Activated T-cell treated with anti-CD3 and anti-CD28 coated beads, Interleukin-2, amount 50 U/mL, for 4 hours (primary cell): ENCODE measurements around the gene MID2. TPM values are rescaled to one million over a fixed set of nuclear protein-coding genes. Genes with fewer than 3 reads are reported as not detected.

Experiments
- ATAC-seq, 2 donors: fragments of 200-7000 bp; cut with Tn5 transposase; one replicate each; pipeline ENCODE4 v1.10.0; 2021
- DNase-seq: peaks from one replicate; pipeline ENCODE4 v3.0.0-alpha.2; 2020
- H3K27me3 Mint-ChIP-seq: one replicate; pipeline ENCODE4 v1.8.0; 2021; ENCODE audit warnings: low read depth, mixed read lengths
- H3K36me3 Mint-ChIP-seq: one replicate; pipeline ENCODE4 v1.8.0; 2022; ENCODE audit warnings: mixed read lengths; ENCODE audit not compliant: insufficient read depth
- H3K4me1 Mint-ChIP-seq: one replicate; pipeline ENCODE4 v1.8.0; 2021; ENCODE audit warnings: low read depth, mixed read lengths
- H3K4me3 Mint-ChIP-seq: one replicate; pipeline ENCODE4 v1.8.0; 2021; ENCODE audit warnings: mild to moderate bottlenecking, moderate library complexity, mixed read lengths
- H3K9me3 Mint-ChIP-seq: one replicate; pipeline ENCODE4 v1.8.0; 2021; ENCODE audit warnings: mixed read lengths
- total RNA-seq, 3 donors: library from RNA; stranded (reverse); gene quantifications; one replicate each; pipeline ENCODE4 v1.2.1, GENCODE V29; 2021

MID2 gene
- total RNA-seq, 3 donors from 2014 or later = 10.8 to 16.4 (median 14.3) TPM

GRCh38 chrX:107827030-107827831 lies 1.6 kb downstream of the MID2 start:
- Mint-ChIP-seq H3K4me3 (peak overlapping the region; percentile 85), H3K36me3 (no peaks in the 10 kb centered on the region), H3K4me1 (peaks cover 41% of the 10 kb centered on the region), H3K27me3 (peaks cover 4% of the 10 kb centered on the region), H3K9me3 (no peaks in the 10 kb centered on the region)
- ATAC-seq (no peak), DNase-seq (no peak)

GRCh38 chrX:107827852-107828251 lies 2.2 kb downstream of the MID2 start:
- Mint-ChIP-seq H3K27me3 (peaks cover 4% of the 10 kb centered on the region), H3K9me3 (no peaks in the 10 kb centered on the region), H3K36me3 (no peaks in the 10 kb centered on the region), H3K4me1 (peaks cover 41% of the 10 kb centered on the region), H3K4me3 (peak overlapping the region; percentile 85)
- ATAC-seq = peak in 1 of 2 donors; percentile 26
- DNase-seq = no peak

- peaks cover 4% of the 10 kb centered on the region for H3K27me3 Mint-ChIP-seq
- no peaks in the 10 kb centered on the region for H3K9me3 Mint-ChIP-seq
- DNase-seq (no peak), ATAC-seq (no peak)
- no peaks in the 10 kb centered on the region for H3K36me3 Mint-ChIP-seq
- H3K4me3 Mint-ChIP-seq = no peak overlapping the region
- H3K4me1 Mint-ChIP-seq = peaks cover 28% of the 10 kb centered on the region
Measured at GRCh38 chrX:107829878-107830277, 4.2 kb downstream of the MID2 start.

GRCh38 chrX:107831071-107831730 lies 5.5 kb downstream of the MID2 start:
- no peak overlapping the region for H3K4me3 Mint-ChIP-seq
- DNase-seq = no peak
- no peak for ATAC-seq
- H3K9me3 Mint-ChIP-seq = no peaks in the 10 kb centered on the region
- peaks cover 22% of the 10 kb centered on the region for H3K4me1 Mint-ChIP-seq
- peaks cover 4% of the 10 kb centered on the region for H3K27me3 Mint-ChIP-seq
- no peaks in the 10 kb centered on the region for H3K36me3 Mint-ChIP-seq

- Mint-ChIP-seq H3K4me3 (no peak overlapping the region), H3K4me1 (peaks cover 17% of the 10 kb centered on the region), H3K36me3 (no peaks in the 10 kb centered on the region), H3K9me3 (no peaks in the 10 kb centered on the region), H3K27me3 (no peaks in the 10 kb centered on the region)
- DNase-seq (no peak), ATAC-seq (no peak)
Measured at GRCh38 chrX:107834275-107835201, 8.9 kb downstream of the MID2 start.

- H3K9me3 Mint-ChIP-seq = no peaks in the 10 kb centered on the region
- H3K36me3 Mint-ChIP-seq = peaks cover 12% of the 10 kb centered on the region
- DNase-seq = no peak
- no peak for ATAC-seq
- no peaks in the 10 kb centered on the region for H3K27me3 Mint-ChIP-seq
- no peak overlapping the region for H3K4me3 Mint-ChIP-seq
- H3K4me1 Mint-ChIP-seq = peaks cover 13% of the 10 kb centered on the region
Measured at GRCh38 chrX:107836958-107837357, 11.3 kb downstream of the MID2 start.

GRCh38 chrX:107840971-107841370 lies 15.3 kb downstream of the MID2 start:
- H3K27me3 Mint-ChIP-seq = no peaks in the 10 kb centered on the region
- no peaks in the 10 kb centered on the region for H3K9me3 Mint-ChIP-seq
- peaks cover 22% of the 10 kb centered on the region for H3K4me1 Mint-ChIP-seq
- peaks cover 15% of the 10 kb centered on the region for H3K36me3 Mint-ChIP-seq
- H3K4me3 Mint-ChIP-seq = no peak overlapping the region
- ATAC-seq (no peak), DNase-seq (no peak)

- no peak for ATAC-seq
- DNase-seq = no peak
- Mint-ChIP-seq H3K4me3 (no peak overlapping the region), H3K4me1 (peaks cover 15% of the 10 kb centered on the region), H3K36me3 (peaks cover 15% of the 10 kb centered on the region), H3K27me3 (no peaks in the 10 kb centered on the region), H3K9me3 (no peaks in the 10 kb centered on the region)
Measured at GRCh38 chrX:107842715-107843400, 17.2 kb downstream of the MID2 start.

- Mint-ChIP-seq H3K4me3 (no peak overlapping the region), H3K4me1 (peaks cover 20% of the 10 kb centered on the region), H3K27me3 (no peaks in the 10 kb centered on the region), H3K9me3 (no peaks in the 10 kb centered on the region), H3K36me3 (peaks cover 15% of the 10 kb centered on the region)
- DNase-seq (no peak), ATAC-seq (peak; percentile 79 to 84)
Measured at GRCh38 chrX:107845625-107846024, 20.0 kb downstream of the MID2 start.

GRCh38 chrX:107848591-107848990 lies 22.9 kb downstream of the MID2 start:
- ATAC-seq = no peak

GRCh38 chrX:107849747-107850421 lies 24.2 kb downstream of the MID2 start:
- Mint-ChIP-seq H3K9me3 (no peaks in the 10 kb centered on the region), H3K4me3 (no peak overlapping the region), H3K4me1 (peaks cover 7% of the 10 kb centered on the region), H3K36me3 (peaks cover 13% of the 10 kb centered on the region), H3K27me3 (no peaks in the 10 kb centered on the region)
- DNase-seq (no peak), ATAC-seq (no peak)

More at GRCh38 chrX:107848591-107848990, 22.9 kb downstream of the MID2 start:
- H3K4me3 Mint-ChIP-seq = no peak overlapping the region
- peaks cover 7% of the 10 kb centered on the region for H3K36me3 Mint-ChIP-seq
- no peaks in the 10 kb centered on the region for H3K9me3 Mint-ChIP-seq
- peaks cover 7% of the 10 kb centered on the region for H3K4me1 Mint-ChIP-seq
- no peaks in the 10 kb centered on the region for H3K27me3 Mint-ChIP-seq
- no peak for DNase-seq

- no peak overlapping the region for H3K4me3 Mint-ChIP-seq
- DNase-seq = no peak
- peaks cover 17% of the 10 kb centered on the region for H3K36me3 Mint-ChIP-seq
- ATAC-seq = no peak
- H3K9me3 Mint-ChIP-seq = no peaks in the 10 kb centered on the region
- H3K4me1 Mint-ChIP-seq = peaks cover 7% of the 10 kb centered on the region
- H3K27me3 Mint-ChIP-seq = no peaks in the 10 kb centered on the region
Measured at GRCh38 chrX:107850422-107850765, 24.7 kb downstream of the MID2 start.

GRCh38 chrX:107851215-107851614 lies 25.5 kb downstream of the MID2 start:
- Mint-ChIP-seq H3K4me3 (no peak overlapping the region), H3K27me3 (no peaks in the 10 kb centered on the region), H3K36me3 (peaks cover 19% of the 10 kb centered on the region), H3K9me3 (no peaks in the 10 kb centered on the region), H3K4me1 (peaks cover 7% of the 10 kb centered on the region)
- ATAC-seq (no peak), DNase-seq (no peak)
